ENCODE data around the gene NSD1.

DNA sequence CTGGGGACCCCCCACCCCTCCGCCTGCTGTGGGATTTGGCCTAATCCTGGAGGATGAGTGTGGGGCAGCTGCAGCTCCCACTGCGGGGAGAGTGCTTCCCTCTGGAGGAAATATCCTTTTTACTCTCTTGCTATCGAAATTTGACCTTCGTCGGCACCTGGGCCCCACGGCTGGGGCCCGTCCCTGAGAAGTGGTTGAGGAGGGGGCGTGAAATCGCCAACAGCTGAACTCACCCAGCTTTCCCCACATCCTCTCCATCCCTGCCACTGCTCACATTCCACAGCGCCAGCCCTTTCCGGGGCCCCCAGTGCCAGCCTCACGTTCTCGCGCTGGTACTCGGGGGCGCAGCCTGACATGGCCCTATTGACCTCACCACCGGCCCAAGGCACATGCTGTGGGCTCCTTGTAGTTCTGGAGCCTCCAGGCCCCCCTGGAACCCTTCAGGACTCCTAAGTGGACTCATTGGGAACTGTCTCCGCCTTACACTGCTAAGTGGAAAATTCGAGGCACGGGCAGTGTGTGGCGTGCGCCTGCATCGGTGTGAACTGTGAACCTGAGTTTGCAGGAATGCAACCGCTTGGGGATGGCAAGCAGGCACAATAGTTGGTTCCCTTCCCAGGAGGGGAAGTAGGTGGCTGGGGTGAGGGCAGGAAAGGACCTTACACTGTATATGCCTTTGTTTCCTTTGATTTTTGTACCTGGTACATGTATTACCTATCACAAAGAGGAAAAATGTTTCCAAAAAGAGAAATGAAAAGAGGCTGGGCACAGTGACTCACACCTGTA, 27.7 kb upstream of the NSD1 start:
- TF ChIP-seq POLR2A (IDR thresholded peaks at IDR 0.05): no peak
- TF ChIP-seq, protein P1, sequence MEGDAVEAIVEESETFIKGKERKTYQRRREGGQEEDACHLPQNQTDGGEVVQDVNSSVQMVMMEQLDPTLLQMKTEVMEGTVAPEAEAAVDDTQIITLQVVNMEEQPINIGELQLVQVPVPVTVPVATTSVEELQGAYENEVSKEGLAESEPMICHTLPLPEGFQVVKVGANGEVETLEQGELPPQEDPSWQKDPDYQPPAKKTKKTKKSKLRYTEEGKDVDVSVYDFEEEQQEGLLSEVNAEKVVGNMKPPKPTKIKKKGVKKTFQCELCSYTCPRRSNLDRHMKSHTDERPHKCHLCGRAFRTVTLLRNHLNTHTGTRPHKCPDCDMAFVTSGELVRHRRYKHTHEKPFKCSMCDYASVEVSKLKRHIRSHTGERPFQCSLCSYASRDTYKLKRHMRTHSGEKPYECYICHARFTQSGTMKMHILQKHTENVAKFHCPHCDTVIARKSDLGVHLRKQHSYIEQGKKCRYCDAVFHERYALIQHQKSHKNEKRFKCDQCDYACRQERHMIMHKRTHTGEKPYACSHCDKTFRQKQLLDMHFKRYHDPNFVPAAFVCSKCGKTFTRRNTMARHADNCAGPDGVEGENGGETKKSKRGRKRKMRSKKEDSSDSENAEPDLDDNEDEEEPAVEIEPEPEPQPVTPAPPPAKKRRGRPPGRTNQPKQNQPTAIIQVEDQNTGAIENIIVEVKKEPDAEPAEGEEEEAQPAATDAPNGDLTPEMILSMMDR (IDR thresholded peaks at IDR 0.05): no peak

Data from thyroid gland (tissue), 4 donors.